Measurements from ENCODE around the gene DTHD1. TPM values are rescaled to one million over a fixed set of nuclear protein-coding genes. Genes with fewer than 3 reads are reported as not detected.

Gene DTHD1
- total and polyA plus RNA-seq, 2 of the 8 experiments (the other 6 are each of a cell fraction or from before 2014, with no cell fraction given): not detected

DNA sequence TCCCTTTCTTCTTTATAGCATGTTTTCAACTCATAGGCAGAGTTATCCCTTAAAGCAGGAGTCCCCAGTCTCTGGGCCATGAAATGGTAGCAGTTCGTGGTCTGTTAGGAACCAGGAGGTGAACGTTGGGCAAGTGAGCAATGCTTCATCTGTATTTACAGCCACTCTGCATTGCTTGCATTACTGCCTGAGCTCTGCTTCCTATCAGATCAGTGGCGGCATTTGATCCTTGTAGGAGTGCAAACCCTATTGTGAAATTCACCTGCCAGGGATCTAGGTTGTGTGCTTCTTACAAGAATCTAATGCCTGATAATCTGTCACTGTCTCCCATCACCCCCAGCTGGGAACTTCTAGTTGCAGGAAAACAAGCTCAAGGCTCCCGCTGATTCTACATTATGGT is 39.8 kb downstream of the DTHD1 start:
- H3K4me1 ChIP-seq (replicated peaks in 1 of 4; ENCODE audit: control insufficient read depth in 3 of 4, insufficient read depth in 4 of 4, low read length in 3 of 4): no peaks in the 10 kb centered on the region
- H3K27ac ChIP-seq (ENCODE audit: low read depth, low read length): no peak overlapping the region
- no peak overlapping the region for H4K8ac ChIP-seq (ENCODE audit: extremely low read depth, insufficient read depth, low read length)
- no peak overlapping the region for H3K23ac ChIP-seq (ENCODE audit: insufficient read length)
- DNase-seq (ENCODE audit: low read depth in 1 of 2, low spot score in 2 of 2) (no peak), FAIRE-seq (no peak)
- H3K4me3 ChIP-seq (ENCODE audit: extremely low read depth in 1 of 4, insufficient read depth in 2 of 4, low read depth in 3 of 4, low read length in 4 of 4): no peak overlapping the region
- no peak overlapping the region for H2BK12ac ChIP-seq (ENCODE audit: low read depth, low read length)
- H3K4ac ChIP-seq (replicated peaks; ENCODE audit: insufficient read length, low read depth, low read length): no peak overlapping the region
- 92% methylated on average over 4 of the region's 4 CpGs; no CpG with 5 or more reads in 1 of the 2 experiments for WGBS, 2 experiments (ENCODE audit: extremely low coverage in 1 of 2, insufficient coverage in 1 of 2, insufficient read length in 1 of 2, insufficient replicate concordance in 2 of 2, low coverage in 1 of 2, low lambda C conversion rate in 2 of 2, missing lambda C conversion rate in 1 of 2)
- no peaks in the 10 kb centered on the region for H4K20me1 ChIP-seq (replicated peaks in 1 of 2; ENCODE audit: control insufficient read depth in 1 of 2, insufficient read depth in 2 of 2, low read length in 2 of 2)
- H3K79me2 ChIP-seq (ENCODE audit: control insufficient read depth in 1 of 2, insufficient read depth in 2 of 2, low read length in 2 of 2): no peaks in the 10 kb centered on the region
- no peaks in the 10 kb centered on the region for H3K79me1 ChIP-seq (ENCODE audit: low read depth, low read length)
- no peak overlapping the region for H2AK5ac ChIP-seq (ENCODE audit: low read depth, low read length)
- no peak overlapping the region for H3K14ac ChIP-seq (ENCODE audit: insufficient read length)
- no peak overlapping the region for H2BK120ac ChIP-seq (replicated peaks; ENCODE audit: low read depth, low read length)
- no peak overlapping the region for H4K91ac ChIP-seq (replicated peaks; ENCODE audit: insufficient read length, low read length)
- H3K36me3 ChIP-seq (ENCODE audit: control insufficient read depth in 2 of 4, insufficient read depth in 4 of 4, low read length in 3 of 4): peaks cover 0 to 2% (median 0%) of the 10 kb centered on the region in 4 experiments; a peak in 1 of 8 replicates
- no peaks in the 10 kb centered on the region for H3K9me3 ChIP-seq (ENCODE audit: insufficient read depth in 2 of 2, low read depth in 1 of 2, low read length in 1 of 2)
- H2BK15ac ChIP-seq (ENCODE audit: low read length): no peak overlapping the region
- no peaks in the 10 kb centered on the region for H3K23me2 ChIP-seq (ENCODE audit: low read depth, low read length)
- ChIA-PET POLR2A (ENCODE audit: partially characterized antibody) (no interaction called here), CTCF (ENCODE audit: partially characterized antibody) (interaction anchor here (1.1 kb wide), 1 partner anchor 9 kb away, joined by 3 read pairs; no protein-coding TSS in a partner anchor)
- no peak overlapping the region for H3K56ac ChIP-seq (replicated peaks; ENCODE audit: insufficient read length, low read depth, low read length)
- no peak overlapping the region for H3K18ac ChIP-seq (ENCODE audit: extremely low read depth, low read length)
- H2AFZ ChIP-seq (ENCODE audit: low read length): no peak overlapping the region
- TF ChIP-seq RXRA (IDR thresholded peaks at IDR 0.05; ENCODE audit: insufficient read depth, low read depth, low read length) (no peak), RBBP5 (IDR thresholded peaks at IDR 0.05; ENCODE audit: borderline replicate concordance, low read depth, low read length) (no peak), SUZ12 (IDR thresholded peaks at IDR 0.05; ENCODE audit: low read length) (no peak), EGR1 (IDR thresholded peaks at IDR 0.05; ENCODE audit: borderline replicate concordance, low read depth, low read length) (no peak), TAF7 (optimal IDR thresholded peaks at IDR 0.05; ENCODE audit: borderline replicate concordance, low read depth, low read length) (no peak), KDM1A (IDR thresholded peaks at IDR 0.05; ENCODE audit: borderline replicate concordance, low read length) (no peak)
- TF ChIP-seq, protein P1, sequence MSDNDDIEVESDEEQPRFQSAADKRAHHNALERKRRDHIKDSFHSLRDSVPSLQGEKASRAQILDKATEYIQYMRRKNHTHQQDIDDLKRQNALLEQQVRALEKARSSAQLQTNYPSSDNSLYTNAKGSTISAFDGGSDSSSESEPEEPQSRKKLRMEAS (IDR thresholded peaks at IDR 0.05): no peak
- H4K5ac ChIP-seq (ENCODE audit: insufficient read length, low read depth, low read length): no peak overlapping the region
- H2BK20ac ChIP-seq (ENCODE audit: low read length): no peak overlapping the region
- no peak overlapping the region for H3K4me2 ChIP-seq (ENCODE audit: insufficient read depth in 1 of 2, low read depth in 2 of 2, low read length in 2 of 2)
- H2BK5ac ChIP-seq (ENCODE audit: low read depth, low read length): no peak overlapping the region
- H3K9ac ChIP-seq (replicated peaks in 1 of 4; ENCODE audit: extremely low read depth in 1 of 4, low read depth in 3 of 4, low read length in 3 of 4): no peak overlapping the region
- H3K27me3 ChIP-seq (replicated peaks in 1 of 4; ENCODE audit: control insufficient read depth in 3 of 4, extremely low read depth in 1 of 4, insufficient read depth in 3 of 4, low read length in 3 of 4): no peaks in the 10 kb centered on the region
